WTC11 (cell line): ENCODE results near the gene RPH3AL. TPM values are rescaled to one million over a fixed set of nuclear protein-coding genes. Genes with fewer than 3 reads are reported as not detected.

Experiments used
- ATAC-seq: fragments of 200-7000 bp; cut with Tn5 transposase; 2 replicates; pipeline ENCODE4 v1.10.0; 2021; ENCODE audit warnings: mild to moderate bottlenecking, moderate library complexity
- CTCF ChIA-PET: fragments of 300-600 bp; sonication (Branson Sonifier 250); formaldehyde crosslinking; loops from one replicate; lab custom pipeline; 2021; ENCODE audit warnings: antibody characterized with exemption; lab: Charles Lee
- POLR2A ChIA-PET: fragments of 350-600 bp; sonication (Branson Sonifier 250); formaldehyde crosslinking; loops from one replicate; lab custom pipeline; 2021; ENCODE audit warnings: antibody characterized with exemption; lab: Charles Lee
- DNase-seq: peaks from one replicate; pipeline ENCODE4 v3.0.0; 2021; ENCODE audit warnings: low spot score
- H3K27ac Mint-ChIP-seq: 2 replicates; pipeline ENCODE4 v1.8.0; 2021; ENCODE audit warnings: mixed read lengths
- H3K27me3 Mint-ChIP-seq: 2 replicates; pipeline ENCODE4 v1.8.0; 2021; ENCODE audit warnings: low read depth, mild to moderate bottlenecking, moderate library complexity, mixed read lengths
- H3K36me3 Mint-ChIP-seq: 2 replicates; pipeline ENCODE4 v1.8.0; 2021; ENCODE audit warnings: mixed read lengths
- H3K4me1 Mint-ChIP-seq: 2 replicates; pipeline ENCODE4 v1.8.0; 2022; ENCODE audit warnings: mixed read lengths
- H3K4me3 Mint-ChIP-seq: 2 replicates; pipeline ENCODE4 v1.8.0; 2021; ENCODE audit warnings: mild to moderate bottlenecking, moderate library complexity, mixed read lengths
- H3K9me3 Mint-ChIP-seq: 2 replicates; pipeline ENCODE4 v1.8.0; 2021; ENCODE audit warnings: mixed read lengths
- AFF4 ChIP-seq: sonication (generic); formaldehyde crosslinking; IDR thresholded peaks from 2 replicates; pipeline ENCODE4 v1.8.1; 2023; ENCODE audit warnings: mild to moderate bottlenecking, missing genetic modification reagents, borderline replicate concordance
- ATF6 ChIP-seq: sonication (generic); formaldehyde crosslinking; IDR thresholded peaks from 2 replicates; pipeline ENCODE4 v1.8.1; 2023; ENCODE audit warnings: mild to moderate bottlenecking, missing genetic modification reagents
- ERG ChIP-seq: fragments of 250-450 bp; sonication (Bioruptor Pico); IDR thresholded peaks from 2 replicates; pipeline ENCODE4 v1.8.0; 2021; ENCODE audit warnings: mild to moderate bottlenecking
- GABPB1 ChIP-seq: sonication (generic); formaldehyde crosslinking; IDR thresholded peaks from 2 replicates; pipeline ENCODE4 v1.8.1; 2023; ENCODE audit warnings: mild to moderate bottlenecking, missing genetic modification reagents
- HMGA2 ChIP-seq: fragments of 250-450 bp; sonication (Bioruptor Pico); IDR thresholded peaks from 2 replicates; pipeline ENCODE4 v1.4.0; 2021; ENCODE audit warnings: mild to moderate bottlenecking, moderate library complexity
- JAZF1 ChIP-seq: fragments of 250-450 bp; sonication (Bioruptor Pico); IDR thresholded peaks from 2 replicates; pipeline ENCODE4 v1.9.0; 2021; ENCODE audit warnings: moderate library complexity, mild to moderate bottlenecking, inconsistent platforms
- KAT7 ChIP-seq: sonication (generic); formaldehyde crosslinking; IDR thresholded peaks from 2 replicates; pipeline ENCODE4 v1.8.1; 2023; ENCODE audit warnings: missing genetic modification reagents, mild to moderate bottlenecking, borderline replicate concordance
- NR3C1 ChIP-seq: sonication (generic); formaldehyde crosslinking; conservative IDR thresholded peaks from 2 replicates; pipeline ENCODE4 v1.8.1; 2023; ENCODE audit warnings: low read depth, mild to moderate bottlenecking, missing genetic modification reagents
- ZNF121 ChIP-seq: sonication (generic); formaldehyde crosslinking; IDR thresholded peaks from 2 replicates; pipeline ENCODE4 v1.8.0; 2023; ENCODE audit warnings: missing genetic modification reagents
- ZNF416 ChIP-seq: fragments of 250-450 bp; sonication (Bioruptor Pico); IDR thresholded peaks from 2 replicates; pipeline ENCODE4 v1.9.0; 2021; ENCODE audit warnings: mild to moderate bottlenecking, inconsistent platforms
- ZNF671 ChIP-seq: fragments of 250-450 bp; sonication (Bioruptor Pico); IDR thresholded peaks from 2 replicates; pipeline ENCODE4 v1.8.0; 2021; ENCODE audit warnings: mild to moderate bottlenecking
- total RNA-seq: library from RNA; stranded (reverse); gene quantifications from 3 replicates; pipeline ENCODE4 v1.2.3, GENCODE V29; 2021
- TF ChIP-seq, protein P1 (sequence below): fragments of 250-450 bp; sonication (Bioruptor Pico); IDR thresholded peaks from 2 replicates; pipeline ENCODE4 v2.1.2; 2022; ENCODE audit warnings: mild to moderate bottlenecking, moderate library complexity
- TF ChIP-seq, protein P2 (sequence below): sonication (generic); formaldehyde crosslinking; IDR thresholded peaks from 2 replicates; pipeline ENCODE4 v1.8.0; 2022; ENCODE audit warnings: mild to moderate bottlenecking, missing genetic modification reagents
- TF ChIP-seq, protein P3 (sequence below): fragments of 250-450 bp; sonication (Bioruptor Pico); IDR thresholded peaks from 2 replicates; pipeline ENCODE4 v1.9.0; 2021; ENCODE audit warnings: moderate library complexity, mild to moderate bottlenecking, inconsistent platforms, borderline replicate concordance
- TF ChIP-seq, protein P4 (sequence below): sonication (generic); formaldehyde crosslinking; IDR thresholded peaks from 2 replicates; pipeline ENCODE4 v1.8.0; 2022; ENCODE audit warnings: mild to moderate bottlenecking, missing genetic modification reagents
- TF ChIP-seq, protein P5 (sequence below): sonication (generic); formaldehyde crosslinking; IDR thresholded peaks from 2 replicates; pipeline ENCODE4 v1.8.1; 2022; ENCODE audit warnings: missing genetic modification reagents, borderline replicate concordance
- TF ChIP-seq, protein P6 (sequence below): sonication (generic); formaldehyde crosslinking; IDR thresholded peaks from 2 replicates; pipeline ENCODE4 v1.8.1; 2022; ENCODE audit warnings: low read depth, missing genetic modification reagents, borderline replicate concordance

Gene RPH3AL
- total RNA-seq, 1 experiment from 2014 or later: 2.0 TPM

- TF ChIP-seq, protein P1, sequence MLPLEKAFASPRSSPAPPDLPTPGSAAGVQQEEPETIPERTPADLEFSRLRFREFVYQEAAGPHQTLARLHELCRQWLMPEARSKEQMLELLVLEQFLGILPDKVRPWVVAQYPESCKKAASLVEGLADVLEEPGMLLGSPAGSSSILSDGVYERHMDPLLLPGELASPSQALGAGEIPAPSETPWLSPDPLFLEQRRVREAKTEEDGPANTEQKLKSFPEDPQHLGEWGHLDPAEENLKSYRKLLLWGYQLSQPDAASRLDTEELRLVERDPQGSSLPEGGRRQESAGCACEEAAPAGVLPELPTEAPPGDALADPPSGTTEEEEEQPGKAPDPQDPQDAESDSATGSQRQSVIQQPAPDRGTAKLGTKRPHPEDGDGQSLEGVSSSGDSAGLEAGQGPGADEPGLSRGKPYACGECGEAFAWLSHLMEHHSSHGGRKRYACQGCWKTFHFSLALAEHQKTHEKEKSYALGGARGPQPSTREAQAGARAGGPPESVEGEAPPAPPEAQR (CRISPR knock-in tag): no peak
- no peak for TF ChIP-seq GABPB1 (CRISPR knock-in tag)
- no peak for TF ChIP-seq ZNF671 (CRISPR knock-in tag)
- TF ChIP-seq ZNF121: no peak
Measured at GRCh38 chr17:332558-333322, 19.9 kb downstream of the RPH3AL start (continued).

DNA sequence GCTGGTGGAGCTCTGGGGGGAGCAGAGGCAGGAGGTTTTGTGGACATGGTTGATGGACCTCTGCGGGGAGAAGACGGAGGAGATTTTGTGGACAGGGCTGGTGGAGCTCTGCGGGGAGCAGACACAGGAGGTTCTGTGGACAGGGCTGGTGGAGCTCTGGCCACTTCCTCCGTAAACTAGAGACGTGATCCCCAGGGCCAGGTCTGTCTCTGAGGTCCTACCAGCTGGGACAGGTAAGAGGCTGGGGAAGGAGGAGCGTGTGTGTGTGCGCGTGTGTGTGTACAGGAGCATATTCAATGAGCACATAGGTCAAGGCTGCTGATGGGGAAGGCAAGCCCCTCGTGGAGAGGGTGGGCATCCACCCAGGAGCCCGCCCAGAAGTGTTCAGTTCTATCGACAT, 20.6 kb downstream of the RPH3AL start:
- TF ChIP-seq, protein P2, sequence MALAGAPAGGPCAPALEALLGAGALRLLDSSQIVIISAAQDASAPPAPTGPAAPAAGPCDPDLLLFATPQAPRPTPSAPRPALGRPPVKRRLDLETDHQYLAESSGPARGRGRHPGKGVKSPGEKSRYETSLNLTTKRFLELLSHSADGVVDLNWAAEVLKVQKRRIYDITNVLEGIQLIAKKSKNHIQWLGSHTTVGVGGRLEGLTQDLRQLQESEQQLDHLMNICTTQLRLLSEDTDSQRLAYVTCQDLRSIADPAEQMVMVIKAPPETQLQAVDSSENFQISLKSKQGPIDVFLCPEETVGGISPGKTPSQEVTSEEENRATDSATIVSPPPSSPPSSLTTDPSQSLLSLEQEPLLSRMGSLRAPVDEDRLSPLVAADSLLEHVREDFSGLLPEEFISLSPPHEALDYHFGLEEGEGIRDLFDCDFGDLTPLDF (CRISPR knock-in tag): no peak
- TF ChIP-seq ZNF416 (CRISPR knock-in tag): no peak
- TF ChIP-seq, protein P3, sequence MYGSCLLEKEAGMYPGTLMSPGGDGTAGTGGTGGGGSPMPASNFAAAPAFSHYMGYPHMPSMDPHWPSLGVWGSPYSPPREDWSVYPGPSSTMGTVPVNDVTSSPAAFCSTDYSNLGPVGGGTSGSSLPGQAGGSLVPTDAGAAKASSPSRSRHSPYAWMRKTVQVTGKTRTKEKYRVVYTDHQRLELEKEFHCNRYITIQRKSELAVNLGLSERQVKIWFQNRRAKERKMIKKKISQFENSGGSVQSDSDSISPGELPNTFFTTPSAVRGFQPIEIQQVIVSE (CRISPR knock-in tag): no peak
- no peak for TF ChIP-seq AFF4 (CRISPR knock-in tag)
- TF ChIP-seq, protein P4, sequence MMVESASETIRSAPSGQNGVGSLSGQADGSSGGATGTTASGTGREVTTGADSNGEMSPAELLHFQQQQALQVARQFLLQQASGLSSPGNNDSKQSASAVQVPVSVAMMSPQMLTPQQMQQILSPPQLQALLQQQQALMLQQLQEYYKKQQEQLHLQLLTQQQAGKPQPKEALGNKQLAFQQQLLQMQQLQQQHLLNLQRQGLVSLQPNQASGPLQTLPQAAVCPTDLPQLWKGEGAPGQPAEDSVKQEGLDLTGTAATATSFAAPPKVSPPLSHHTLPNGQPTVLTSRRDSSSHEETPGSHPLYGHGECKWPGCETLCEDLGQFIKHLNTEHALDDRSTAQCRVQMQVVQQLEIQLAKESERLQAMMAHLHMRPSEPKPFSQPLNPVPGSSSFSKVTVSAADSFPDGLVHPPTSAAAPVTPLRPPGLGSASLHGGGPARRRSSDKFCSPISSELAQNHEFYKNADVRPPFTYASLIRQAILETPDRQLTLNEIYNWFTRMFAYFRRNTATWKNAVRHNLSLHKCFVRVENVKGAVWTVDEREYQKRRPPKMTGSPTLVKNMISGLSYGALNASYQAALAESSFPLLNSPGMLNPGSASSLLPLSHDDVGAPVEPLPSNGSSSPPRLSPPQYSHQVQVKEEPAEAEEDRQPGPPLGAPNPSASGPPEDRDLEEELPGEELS (CRISPR knock-in tag): no peak
- TF ChIP-seq NR3C1 (CRISPR knock-in tag): no peak
- no peak for TF ChIP-seq JAZF1 (CRISPR knock-in tag)
- TF ChIP-seq ATF6: no peak
- no peak for TF ChIP-seq ERG (CRISPR knock-in tag)
- TF ChIP-seq, protein P5, sequence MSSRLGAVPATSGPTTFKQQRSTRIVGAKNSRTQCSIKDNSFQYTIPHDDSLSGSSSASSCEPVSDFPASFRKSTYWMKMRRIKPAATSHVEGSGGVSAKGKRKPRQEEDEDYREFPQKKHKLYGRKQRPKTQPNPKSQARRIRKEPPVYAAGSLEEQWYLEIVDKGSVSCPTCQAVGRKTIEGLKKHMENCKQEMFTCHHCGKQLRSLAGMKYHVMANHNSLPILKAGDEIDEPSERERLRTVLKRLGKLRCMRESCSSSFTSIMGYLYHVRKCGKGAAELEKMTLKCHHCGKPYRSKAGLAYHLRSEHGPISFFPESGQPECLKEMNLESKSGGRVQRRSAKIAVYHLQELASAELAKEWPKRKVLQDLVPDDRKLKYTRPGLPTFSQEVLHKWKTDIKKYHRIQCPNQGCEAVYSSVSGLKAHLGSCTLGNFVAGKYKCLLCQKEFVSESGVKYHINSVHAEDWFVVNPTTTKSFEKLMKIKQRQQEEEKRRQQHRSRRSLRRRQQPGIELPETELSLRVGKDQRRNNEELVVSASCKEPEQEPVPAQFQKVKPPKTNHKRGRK (CRISPR knock-in tag): no peak
- TF ChIP-seq KAT7 (CRISPR knock-in tag): no peak
- no peak for TF ChIP-seq HMGA2 (CRISPR knock-in tag)
- TF ChIP-seq, protein P6, sequence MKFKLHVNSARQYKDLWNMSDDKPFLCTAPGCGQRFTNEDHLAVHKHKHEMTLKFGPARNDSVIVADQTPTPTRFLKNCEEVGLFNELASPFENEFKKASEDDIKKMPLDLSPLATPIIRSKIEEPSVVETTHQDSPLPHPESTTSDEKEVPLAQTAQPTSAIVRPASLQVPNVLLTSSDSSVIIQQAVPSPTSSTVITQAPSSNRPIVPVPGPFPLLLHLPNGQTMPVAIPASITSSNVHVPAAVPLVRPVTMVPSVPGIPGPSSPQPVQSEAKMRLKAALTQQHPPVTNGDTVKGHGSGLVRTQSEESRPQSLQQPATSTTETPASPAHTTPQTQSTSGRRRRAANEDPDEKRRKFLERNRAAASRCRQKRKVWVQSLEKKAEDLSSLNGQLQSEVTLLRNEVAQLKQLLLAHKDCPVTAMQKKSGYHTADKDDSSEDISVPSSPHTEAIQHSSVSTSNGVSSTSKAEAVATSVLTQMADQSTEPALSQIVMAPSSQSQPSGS (CRISPR knock-in tag): no peak
- no peak overlapping the region for H3K27ac Mint-ChIP-seq
- peaks cover 5% of the 10 kb centered on the region; the same call in 1 of the 2 replicates for H3K27me3 Mint-ChIP-seq
- CTCF ChIA-PET: no interaction called here
- POLR2A ChIA-PET: no interaction called here
- no peaks in the 10 kb centered on the region for H3K9me3 Mint-ChIP-seq
- no peaks in the 10 kb centered on the region for H3K36me3 Mint-ChIP-seq
- peaks cover 26% of the 10 kb centered on the region for H3K4me1 Mint-ChIP-seq
- DNase-seq (no peak), ATAC-seq (no peak)
- H3K4me3 Mint-ChIP-seq: no peak overlapping the region
